IMR-90 (cell line): ENCODE data around the gene OR8B3. TPM values are rescaled to one million over a fixed set of nuclear protein-coding genes. Genes with fewer than 3 reads are reported as not detected.

Experiments
- ATAC-seq: fragments of 200-7000 bp; cut with Tn5 transposase; 2 replicates; pipeline ENCODE4 v1.9.1; 2020; ENCODE audit warnings: low read depth, mild to moderate bottlenecking, moderate library complexity
- BruUV-seq: library from RNA; stranded (reverse); fragments of 400-500 nt; replicated peaks from 2 replicates; lab custom pipeline; 2021; lab: Mats Ljungman, UMichigan
- CTCF ChIA-PET: fragments of 300-600 bp; formaldehyde crosslinking; extraction: SDS; loops from one replicate; lab custom pipeline; 2021; ENCODE audit warnings: antibody characterized with exemption; lab: Yijun Ruan, JAX
- POLR2A ChIA-PET: fragments of 300-600 bp; sonication (Branson Sonifier 250); formaldehyde crosslinking; loops from one replicate; lab custom pipeline; 2022; ENCODE audit warnings: antibody characterized with exemption; ENCODE audit not compliant: unreplicated experiment; lab: Charles Lee
- DNase-seq: peaks from one replicate; pipeline ENCODE4 v3.0.0; 2013
- H2AFZ ChIP-seq: replicated peaks from 2 replicates; pipeline ENCODE3; 2013; ENCODE audit warnings: low read length, mild to moderate bottlenecking; ENCODE audit not compliant: poor library complexity
- H2AK5ac ChIP-seq: 2 replicates; pipeline ENCODE4 v1.6.1; 2013; ENCODE audit warnings: low read depth, low read length, inconsistent platforms
- H2AK9ac ChIP-seq: replicated peaks from 2 replicates; pipeline ENCODE3; 2013; ENCODE audit warnings: mild to moderate bottlenecking, low read depth, low read length, moderate library complexity; ENCODE audit not compliant: poor library complexity
- H2BK120ac ChIP-seq: 2 replicates; pipeline ENCODE4 v1.6.1; 2013; ENCODE audit warnings: low read depth, low read length, inconsistent platforms
- H2BK15ac ChIP-seq: 3 replicates; pipeline ENCODE4 v1.6.1; 2013; ENCODE audit warnings: low read depth, low read length, inconsistent platforms
- H2BK20ac ChIP-seq: 2 replicates; pipeline ENCODE4 v1.6.1; 2013; ENCODE audit warnings: low read depth, mild to moderate bottlenecking, inconsistent platforms, low read length, moderate library complexity
- H2BK5ac ChIP-seq: 2 replicates; pipeline ENCODE4 v1.6.1; 2013; ENCODE audit warnings: mild to moderate bottlenecking, low read depth, low read length, inconsistent platforms; ENCODE audit not compliant: poor library complexity, severe bottlenecking
- H3K14ac ChIP-seq: replicated peaks from 2 replicates; pipeline ENCODE4 v1.6.1; 2013; ENCODE audit warnings: low read depth, low read length, inconsistent platforms
- H3K18ac ChIP-seq: 2 replicates; pipeline ENCODE4 v1.6.1; 2013; ENCODE audit warnings: low read depth, low read length, control low read depth
- H3K23ac ChIP-seq: 2 replicates; pipeline ENCODE4 v1.6.1; 2013; ENCODE audit warnings: low read depth, low read length, inconsistent platforms
- H3K27ac ChIP-seq: 2 replicates; pipeline ENCODE4 v1.5.1; 2013; ENCODE audit warnings: mild to moderate bottlenecking, control low read depth, low read length; ENCODE audit not compliant: insufficient read depth
- H3K27me3 ChIP-seq: 2 replicates; pipeline ENCODE4 v1.6.1; 2013; ENCODE audit warnings: low read length; ENCODE audit not compliant: control insufficient read depth, insufficient read depth
- H3K36me3 ChIP-seq: 2 replicates; pipeline ENCODE4 v1.6.1; 2013; ENCODE audit warnings: low read length, mixed read lengths; ENCODE audit not compliant: control insufficient read depth, insufficient read depth
- H3K4ac ChIP-seq: 2 replicates; pipeline ENCODE4 v1.6.1; 2013; ENCODE audit warnings: low read depth, low read length, inconsistent platforms
- H3K4me1 ChIP-seq: 2 replicates; pipeline ENCODE4 v1.6.1; 2013; ENCODE audit warnings: low read length, mixed read lengths; ENCODE audit not compliant: control insufficient read depth, insufficient read depth
- H3K4me2 ChIP-seq: 2 replicates; pipeline ENCODE4 v1.6.1; 2013; ENCODE audit warnings: low read depth, mild to moderate bottlenecking, control low read depth, low read length, moderate library complexity
- H3K4me3 ChIP-seq: 2 replicates; pipeline ENCODE4 v1.5.1; 2013; ENCODE audit warnings: low read depth, mild to moderate bottlenecking, control low read depth, low read length, moderate library complexity; ENCODE audit not compliant: insufficient read depth
- H3K56ac ChIP-seq: 2 replicates; pipeline ENCODE4 v1.6.1; 2013; ENCODE audit warnings: low read length, inconsistent platforms; ENCODE audit not compliant: insufficient read depth; ENCODE audit errors: extremely low read depth
- H3K79me1 ChIP-seq, 2 experiments: 2 replicates each; pipeline ENCODE4 v1.6.1; 2013; ENCODE audit warnings: low read length in 2 of 2, inconsistent platforms in 1 of 2, low read depth in 1 of 2
- H3K9ac ChIP-seq: 2 replicates; pipeline ENCODE4 v1.6.1; 2013; ENCODE audit warnings: low read depth, low read length, control low read depth
- H3K9me1 ChIP-seq: 2 replicates; pipeline ENCODE4 v1.6.1; 2013; ENCODE audit warnings: low read length, inconsistent platforms; ENCODE audit not compliant: insufficient read depth
- H3K9me3 ChIP-seq: 2 replicates; pipeline ENCODE4 v1.6.1; 2013; ENCODE audit warnings: low read length; ENCODE audit not compliant: control insufficient read depth, insufficient read depth
- H4K20me1 ChIP-seq: 2 replicates; pipeline ENCODE4 v1.6.1; 2013; ENCODE audit warnings: low read length, inconsistent platforms; ENCODE audit not compliant: insufficient read depth
- H4K5ac ChIP-seq: 2 replicates; pipeline ENCODE4 v1.6.1; 2013; ENCODE audit warnings: mild to moderate bottlenecking, low read depth, low read length, control low read depth
- H4K8ac ChIP-seq, 2 experiments: 2 replicates each; pipeline ENCODE4 v1.6.1; 2013; ENCODE audit warnings: low read depth in 2 of 2, low read length in 2 of 2, control low read depth in 1 of 2, inconsistent platforms in 1 of 2
- H4K91ac ChIP-seq: 2 replicates; pipeline ENCODE4 v1.6.1; 2013; ENCODE audit warnings: low read depth, low read length, inconsistent platforms; ENCODE audit not compliant: insufficient read depth
- SMC3 ChIP-seq: fragments of 150-350 bp; IDR thresholded peaks from 2 replicates; pipeline ENCODE4 v1.6.1; 2016; ENCODE audit warnings: low read depth, mild to moderate bottlenecking, antibody characterized with exemption, low read length, moderate library complexity
- WGBS, 2 experiments: methylation state at CpG; one replicate each; pipeline versions ENCODE4 v1.1.5 to v1.1.7; 2013; ENCODE audit warnings: missing lambda C conversion rate in 2 of 2; ENCODE audit not compliant: insufficient read length in 1 of 2; ENCODE audit errors: extremely low coverage in 2 of 2; 5-methylcytosine and 5-hydroxymethylcytosine counted together
- dilution Hi-C: fragments of 300-500 bp; cut with HindIII; formaldehyde crosslinking; loops from one replicate; pipeline ENCODE4 v1.14.3; 2018; ENCODE audit warnings: low sequenced_read_pairs; ENCODE audit not compliant: unreplicated experiment
- in situ Hi-C: fragments of 300-500 bp; cut with MboI; formaldehyde crosslinking; loops from 3 replicates; pipeline ENCODE4 v1.14.3; 2019; ENCODE audit warnings: low sequenced_read_pairs, inconsistent platforms, mixed read lengths
- intact Hi-C: fragments of 100-400 bp; cut with micrococcal nuclease; formaldehyde crosslinking; loops from 2 replicates; pipeline ENCODE4 v1.10.0; 2022
- polyA plus RNA-seq, 3 experiments: library from polyadenylated mRNA; depleted of rRNA; stranded (reverse); fragments of >200 nt; gene quantifications; 2 replicates each; pipeline ENCODE4 v1.2.3, GENCODE V29; 2012; ENCODE audit warnings: low replicate concordance in 1 of 3
- total RNA-seq: library from RNA; depleted of rRNA; stranded (reverse); fragments of >200 nt; gene quantifications from 2 replicates; pipeline ENCODE4 v1.2.3, GENCODE V29; 2012; rRNA removed

OR8B3 gene
- total and polyA plus RNA-seq, 2 of the 4 experiments (the other 2 are of a cell fraction) = not detected

DNA sequence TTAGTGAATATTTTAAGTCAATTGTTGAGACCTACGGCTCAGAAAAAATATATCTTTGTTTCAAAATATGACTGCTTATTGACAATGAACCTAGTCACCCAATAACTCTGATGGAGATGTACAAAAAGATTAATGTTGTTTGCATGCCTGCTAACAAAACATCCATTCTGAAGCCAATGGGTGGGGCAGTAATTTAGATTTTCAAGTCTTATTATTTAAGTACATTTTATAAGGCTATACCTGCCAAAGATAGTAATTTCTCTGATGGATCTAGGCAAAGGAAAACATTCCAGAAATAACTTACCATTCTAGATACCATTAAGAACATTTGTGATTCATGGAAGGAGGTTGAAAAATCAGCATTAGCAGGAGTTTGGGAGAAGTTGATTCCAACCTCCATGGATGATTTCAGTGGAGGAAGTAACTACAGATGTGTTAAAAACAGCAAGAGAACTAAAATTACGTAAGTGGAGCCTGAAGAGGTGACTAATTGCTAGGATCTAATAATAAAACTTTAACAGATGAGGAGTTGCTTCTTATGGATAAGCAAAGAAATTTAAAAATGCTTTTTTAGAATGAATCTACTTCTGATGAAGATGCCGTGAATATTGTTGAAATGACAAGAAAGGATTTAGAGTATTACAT, 52.4 kb downstream of the OR8B3 start:
- Histone ChIP-seq H2BK5ac (no peak overlapping the region), H3K9me1 (no peaks in the 10 kb centered on the region), H3K18ac (no peak overlapping the region), H3K56ac (no peak overlapping the region), H3K23ac (no peak overlapping the region), H3K14ac (no peak overlapping the region), H4K5ac (no peak overlapping the region), H4K91ac (no peak overlapping the region), H3K9me3 (no peaks in the 10 kb centered on the region), H3K4me2 (no peak overlapping the region), H3K4me3 (no peak overlapping the region), H4K8ac (no peak overlapping the region), H4K20me1 (no peaks in the 10 kb centered on the region), H2AK5ac (no peak overlapping the region), H2AK9ac (no peak overlapping the region), H2AFZ (no peak overlapping the region), H2BK20ac (no peak overlapping the region), H3K79me1 (no peaks in the 10 kb centered on the region), H3K4ac (no peak overlapping the region), H3K27me3 (no peaks in the 10 kb centered on the region), H2BK15ac (no peak overlapping the region), H3K9ac (no peak overlapping the region), H2BK120ac (no peak overlapping the region), H3K4me1 (no peaks in the 10 kb centered on the region), H3K36me3 (no peaks in the 10 kb centered on the region), H3K27ac (no peak overlapping the region)
- intact Hi-C loops (no loop called here), in situ Hi-C loops (no loop called here), dilution Hi-C loops (no loop called here)
- BruUV-seq = no TSS peak
- WGBS, 2 experiments = no CpG with 5 or more reads among the region's 3 CpGs
- TF ChIP-seq SMC3 = no peak
- POLR2A ChIA-PET = no interaction called here
- CTCF ChIA-PET = no interaction called here
- ATAC-seq = no peak
- DNase-seq = no peak

Other genes with a start within 250 kb of the OR8B3 start
- not detected in 2 replicates for gene OR10D3, start 215.7 kb downstream of the OR8B3 start, total RNA-seq
- gene OR10D3, start 215.7 kb downstream of the OR8B3 start, polyA plus RNA-seq (2012; rRNA removed) = not detected in 2 replicates
- not detected in 2 replicates for gene OR8G1, start 157.9 kb downstream of the OR8B3 start, total RNA-seq
- gene OR8G1, start 157.9 kb downstream of the OR8B3 start, polyA plus RNA-seq (2012; rRNA removed) = not detected in 2 replicates
- not detected in 2 replicates for gene OR8G5, start 142.6 kb downstream of the OR8B3 start, total RNA-seq
- not detected in 2 replicates for gene OR8G5, start 142.6 kb downstream of the OR8B3 start, polyA plus RNA-seq (2012; rRNA removed)
- not detected in 2 replicates for gene OR8D1, start 85.1 kb downstream of the OR8B3 start, total RNA-seq
- gene OR8D1, start 85.1 kb downstream of the OR8B3 start, polyA plus RNA-seq (2012; rRNA removed) = not detected in 2 replicates
- gene OR8D2, start 78.8 kb downstream of the OR8B3 start, total RNA-seq = not detected in 2 replicates
- not detected in 2 replicates for gene OR8D2, start 78.8 kb downstream of the OR8B3 start, polyA plus RNA-seq (2012; rRNA removed)
- gene OR8B2, start 14.5 kb downstream of the OR8B3 start, total RNA-seq = not detected in 2 replicates
- gene OR8B2, start 14.5 kb downstream of the OR8B3 start, polyA plus RNA-seq (2012; rRNA removed) = not detected in 2 replicates
- not detected in 2 replicates for gene OR8B4, start 25.8 kb upstream of the OR8B3 start, total RNA-seq
- not detected in 2 replicates for gene OR8B4, start 25.8 kb upstream of the OR8B3 start, polyA plus RNA-seq (2012; rRNA removed)
- not detected in 2 replicates for gene OR8B8, start 46.7 kb upstream of the OR8B3 start, total RNA-seq
- not detected in 2 replicates for gene OR8B8, start 46.7 kb upstream of the OR8B3 start, polyA plus RNA-seq (2012; rRNA removed)
- gene OR8B12, start 144.6 kb upstream of the OR8B3 start, total RNA-seq = not detected in 2 replicates
- not detected in 2 replicates for gene OR8B12, start 144.6 kb upstream of the OR8B3 start, polyA plus RNA-seq (2012; rRNA removed)
- gene OR8A1, start 171.0 kb upstream of the OR8B3 start, total RNA-seq = not detected in 2 replicates
- not detected in 2 replicates for gene OR8A1, start 171.0 kb upstream of the OR8B3 start, polyA plus RNA-seq (2012; rRNA removed)
- gene PANX3, start 212.4 kb upstream of the OR8B3 start, total RNA-seq = not detected in 2 replicates
- not detected in 2 replicates for gene PANX3, start 212.4 kb upstream of the OR8B3 start, polyA plus RNA-seq (2012; rRNA removed)
- 11.9 and 13.3 TPM in 2 replicates for gene TBRG1, start 223.8 kb upstream of the OR8B3 start, total RNA-seq
- 20.2 and 23.2 TPM in 2 replicates for gene TBRG1, start 223.8 kb upstream of the OR8B3 start, polyA plus RNA-seq (2012; rRNA removed)